ENCODE measurements around the gene FNDC3B.

- no peak for TF ChIP-seq CTCF (IDR thresholded peaks at IDR 0.05; ENCODE audit: low read length)
- no peak for TF ChIP-seq EZH2 (optimal IDR thresholded peaks at IDR 0.05; ENCODE audit: low read depth, low read length)
- TF ChIP-seq EZH2phosphoT487 (IDR thresholded peaks at IDR 0.05; ENCODE audit: low read length) = no peak
Measured at GRCh38 chr3:172002512-172003078, 36.8 kb upstream of the FNDC3B start.
